IgD-negative memory B cell (primary cell): Measurements from ENCODE around the gene ARHGAP24. TPM values are rescaled to one million over a fixed set of nuclear protein-coding genes. Genes with fewer than 3 reads are reported as not detected.
"Not testable (repeated sequence)": the region's sequence is repeated elsewhere in the genome, so short reads cannot be mapped to it uniquely, and the experiment has no call there.

Experiments
- H3K27ac Mint-ChIP-seq, 3 donors: one replicate each; pipeline ENCODE4 v1.8.0; 2020 to 2022; ENCODE audit warnings: mild to moderate bottlenecking in 3 of 3, mixed read lengths in 3 of 3, moderate library complexity in 1 of 3
- H3K27me3 Mint-ChIP-seq: one replicate; pipeline ENCODE4 v1.8.0; 2021; ENCODE audit warnings: mixed read lengths
- H3K36me3 Mint-ChIP-seq: one replicate; pipeline ENCODE4 v1.8.0; 2020; ENCODE audit warnings: mild to moderate bottlenecking, mixed read lengths
- H3K4me1 Mint-ChIP-seq, 3 donors: one replicate each; pipeline ENCODE4 v1.8.0; 2020 to 2022; ENCODE audit warnings: mixed read lengths in 3 of 3, mild to moderate bottlenecking in 1 of 3
- H3K4me3 Mint-ChIP-seq, 4 donors: one replicate each; pipeline ENCODE4 v1.8.0; 2020 to 2022; ENCODE audit warnings: mild to moderate bottlenecking in 4 of 4, mixed read lengths in 4 of 4, moderate library complexity in 3 of 4
- H3K9me3 Mint-ChIP-seq, 3 donors: one replicate each; pipeline ENCODE4 v1.8.0; 2020 to 2021; ENCODE audit warnings: mixed read lengths in 3 of 3, mild to moderate bottlenecking in 1 of 3
- polyA plus RNA-seq: library from polyadenylated mRNA; unstranded; fragments of 300-500 nt; fragmentation: Illumina TruSeq; gene quantifications from one replicate; pipeline ENCODE4 v1.2.3, GENCODE V29; 2021

The ARHGAP24 gene
- polyA plus RNA-seq, 1 donor from 2014 or later, result 93.4 TPM

- peaks cover 0 to 5% (median 4%) of the 10 kb centered on the region in 3 donors for H3K9me3 Mint-ChIP-seq
- H3K36me3 Mint-ChIP-seq, result no peaks in the 10 kb centered on the region
- H3K27ac Mint-ChIP-seq, result peak overlapping the region in 2 of 3 donors; percentile 34 to 71
Observed at GRCh38 chr4:85866508-85866907, 391.6 kb downstream of the ARHGAP24 start.

GRCh38 chr4:85867271-85867670 is 392.3 kb downstream of the ARHGAP24 start:
- Mint-ChIP-seq H3K27ac (no peak overlapping the region), H3K9me3 (peaks cover 0 to 5% (median 4%) of the 10 kb centered on the region in 3 donors), H3K4me3 (no peak overlapping the region), H3K27me3 (no peaks in the 10 kb centered on the region), H3K4me1 (peaks cover 9 to 30% (median 13%) of the 10 kb centered on the region in 3 donors), H3K36me3 (no peaks in the 10 kb centered on the region)

More at GRCh38 chr4:85866508-85866907, 391.6 kb downstream of the ARHGAP24 start:
- Mint-ChIP-seq H3K27me3 (no peaks in the 10 kb centered on the region), H3K4me1 (peaks cover 9 to 30% (median 13%) of the 10 kb centered on the region in 3 donors), H3K4me3 (peak overlapping the region in 1 of 4 donors; percentile 7)

- no peak overlapping the region for H3K4me3 Mint-ChIP-seq
- peaks cover 12 to 29% (median 19%) of the 10 kb centered on the region in 3 donors for H3K4me1 Mint-ChIP-seq
- no peaks in the 10 kb centered on the region for H3K27me3 Mint-ChIP-seq
- peak overlapping the region in 1 of 3 donors; percentile 42 for H3K27ac Mint-ChIP-seq
- no peaks in the 10 kb centered on the region for H3K9me3 Mint-ChIP-seq
- H3K36me3 Mint-ChIP-seq, result no peaks in the 10 kb centered on the region
Observed at GRCh38 chr4:85869181-85869580, 394.2 kb downstream of the ARHGAP24 start.

- no peaks in the 10 kb centered on the region for H3K36me3 Mint-ChIP-seq
- H3K4me1 Mint-ChIP-seq, result peaks cover 9 to 24% (median 22%) of the 10 kb centered on the region in 3 donors
- no peaks in the 10 kb centered on the region for H3K27me3 Mint-ChIP-seq
- H3K9me3 Mint-ChIP-seq, result no peaks in the 10 kb centered on the region
- H3K27ac Mint-ChIP-seq, result no peak overlapping the region
- no peak overlapping the region for H3K4me3 Mint-ChIP-seq
Observed at GRCh38 chr4:85870298-85871083, 395.5 kb downstream of the ARHGAP24 start.

- Mint-ChIP-seq H3K9me3 (no peaks in the 10 kb centered on the region), H3K36me3 (no peaks in the 10 kb centered on the region), H3K4me1 (peaks cover 5 to 14% (median 10%) of the 10 kb centered on the region in 3 donors), H3K27ac (no peak overlapping the region), H3K27me3 (no peaks in the 10 kb centered on the region), H3K4me3 (no peak overlapping the region)
Observed at GRCh38 chr4:85873566-85873965, 398.6 kb downstream of the ARHGAP24 start.

GRCh38 chr4:85879518-85879917 is 404.6 kb downstream of the ARHGAP24 start:
- Mint-ChIP-seq H3K9me3 (no peaks in the 10 kb centered on the region), H3K4me1 (peaks cover 8 to 34% (median 15%) of the 10 kb centered on the region in 3 donors), H3K4me3 (no peak overlapping the region), H3K27me3 (no peaks in the 10 kb centered on the region), H3K36me3 (peaks cover 3% of the 10 kb centered on the region), H3K27ac (no peak overlapping the region)

GRCh38 chr4:85883180-85883579 is 408.2 kb downstream of the ARHGAP24 start:
- Mint-ChIP-seq H3K27me3 (no peaks in the 10 kb centered on the region), H3K36me3 (peaks cover 3% of the 10 kb centered on the region), H3K4me3 (peak overlapping the region in 1 of 4 donors; percentile 10), H3K9me3 (no peaks in the 10 kb centered on the region), H3K4me1 (peaks cover 8 to 48% (median 15%) of the 10 kb centered on the region in 3 donors), H3K27ac (no peak overlapping the region)

- H3K27me3 Mint-ChIP-seq, result no peaks in the 10 kb centered on the region
- peak overlapping the region in 1 of 3 donors; percentile 18 for H3K27ac Mint-ChIP-seq
- no peak overlapping the region for H3K4me3 Mint-ChIP-seq
- peaks cover 12 to 49% (median 19%) of the 10 kb centered on the region in 3 donors for H3K4me1 Mint-ChIP-seq
- no peaks in the 10 kb centered on the region for H3K9me3 Mint-ChIP-seq
- H3K36me3 Mint-ChIP-seq, result peaks cover 3% of the 10 kb centered on the region
Observed at GRCh38 chr4:85884251-85884650, 409.3 kb downstream of the ARHGAP24 start.

- H3K36me3 Mint-ChIP-seq, result peaks cover 3% of the 10 kb centered on the region
- no peak overlapping the region for H3K4me3 Mint-ChIP-seq
- peaks cover 0 to 2% (median 2%) of the 10 kb centered on the region in 3 donors for H3K9me3 Mint-ChIP-seq
- peaks cover 17 to 58% (median 33%) of the 10 kb centered on the region in 3 donors for H3K4me1 Mint-ChIP-seq
- H3K27ac Mint-ChIP-seq, result no peak overlapping the region
- no peaks in the 10 kb centered on the region for H3K27me3 Mint-ChIP-seq
Observed at GRCh38 chr4:85886665-85887064, 411.7 kb downstream of the ARHGAP24 start.

GRCh38 chr4:85889314-85889713 is 414.4 kb downstream of the ARHGAP24 start:
- peaks cover 11 to 42% (median 24%) of the 10 kb centered on the region in 3 donors for H3K4me1 Mint-ChIP-seq
- H3K9me3 Mint-ChIP-seq, result peaks cover 0 to 2% (median 2%) of the 10 kb centered on the region in 3 donors
- H3K36me3 Mint-ChIP-seq, result no peaks in the 10 kb centered on the region
- peak overlapping the region in 1 of 4 donors; percentile 82 for H3K4me3 Mint-ChIP-seq
- no peak overlapping the region for H3K27ac Mint-ChIP-seq
- H3K27me3 Mint-ChIP-seq, result no peaks in the 10 kb centered on the region

GRCh38 chr4:85895755-85896154 is 420.8 kb downstream of the ARHGAP24 start:
- Mint-ChIP-seq H3K4me3 (no peak overlapping the region), H3K9me3 (peaks cover 0 to 2% (median 2%) of the 10 kb centered on the region in 3 donors), H3K4me1 (peaks cover 1 to 20% (median 10%) of the 10 kb centered on the region in 3 donors), H3K36me3 (no peaks in the 10 kb centered on the region), H3K27ac (peak overlapping the region in 1 of 3 donors; percentile 67), H3K27me3 (no peaks in the 10 kb centered on the region)

GRCh38 chr4:85898231-85898630 is 423.3 kb downstream of the ARHGAP24 start:
- Mint-ChIP-seq H3K4me3 (no peak overlapping the region), H3K27ac (no peak overlapping the region), H3K9me3 (no peaks in the 10 kb centered on the region), H3K4me1 (peaks cover 1 to 24% (median 10%) of the 10 kb centered on the region in 3 donors), H3K36me3 (no peaks in the 10 kb centered on the region), H3K27me3 (no peaks in the 10 kb centered on the region)

GRCh38 chr4:85901500-85901899 is 426.6 kb downstream of the ARHGAP24 start:
- no peaks in the 10 kb centered on the region for H3K36me3 Mint-ChIP-seq
- no peak overlapping the region for H3K4me3 Mint-ChIP-seq
- H3K4me1 Mint-ChIP-seq, result peaks cover 1 to 26% (median 23%) of the 10 kb centered on the region in 3 donors

GRCh38 chr4:85902647-85903046 is 427.7 kb downstream of the ARHGAP24 start:
- not testable (repeated sequence) for H3K9me3 Mint-ChIP-seq, H3K27ac Mint-ChIP-seq, H3K4me3 Mint-ChIP-seq, H3K27me3 Mint-ChIP-seq, H3K36me3 Mint-ChIP-seq
- H3K4me1 Mint-ChIP-seq, result peaks cover 0 to 27% (median 25%) of the 10 kb centered on the region in 3 donors

More at GRCh38 chr4:85901500-85901899, 426.6 kb downstream of the ARHGAP24 start:
- peaks cover 0 to 3% (median 0%) of the 10 kb centered on the region in 3 donors for H3K9me3 Mint-ChIP-seq
- H3K27me3 Mint-ChIP-seq, result no peaks in the 10 kb centered on the region
- no peak overlapping the region for H3K27ac Mint-ChIP-seq

- Mint-ChIP-seq H3K27ac (no peak overlapping the region), H3K27me3 (no peaks in the 10 kb centered on the region)
Observed at GRCh38 chr4:85905761-85906160, 430.8 kb downstream of the ARHGAP24 start.

More at GRCh38 chr4:85905761-85906160, 430.8 kb downstream of the ARHGAP24 start:
- H3K4me3 Mint-ChIP-seq, result no peak overlapping the region
- peaks cover 6% of the 10 kb centered on the region for H3K36me3 Mint-ChIP-seq
- H3K4me1 Mint-ChIP-seq, result peaks cover 2 to 38% (median 21%) of the 10 kb centered on the region in 3 donors
- peaks cover 0 to 3% (median 0%) of the 10 kb centered on the region in 3 donors for H3K9me3 Mint-ChIP-seq
